ENCODE data around the gene RAF1.

The RAF1 gene

GRCh38 chr3:12612514-12613226, 51.2 kb downstream of the RAF1 start:
- no peak overlapping the region for H3K4me3 ChIP-seq
- H3K27ac ChIP-seq, result no peak overlapping the region
- DNase-seq (ENCODE audit: low spot score), result no peak
- no peak for TF ChIP-seq CTCF (IDR thresholded peaks at IDR 0.05)

- H3K4me3 ChIP-seq, result no peak overlapping the region
- no peak overlapping the region for H3K27ac ChIP-seq
- no peak for DNase-seq (ENCODE audit: low spot score)
- TF ChIP-seq CTCF (IDR thresholded peaks at IDR 0.05), result no peak
These were observed 52.8 kb downstream of the RAF1 start for GRCh38 chr3:12611117-12611516.

GRCh38 chr3:12608376-12608775, 55.5 kb downstream of the RAF1 start:
- no peak for TF ChIP-seq CTCF (IDR thresholded peaks at IDR 0.05)
- Histone ChIP-seq H3K27ac (no peak overlapping the region), H3K4me3 (no peak overlapping the region)
- DNase-seq (ENCODE audit: low spot score), result no peak

- no peak for DNase-seq (ENCODE audit: low spot score)
- H3K27ac ChIP-seq, result no peak overlapping the region
- no peak overlapping the region for H3K4me3 ChIP-seq
- no peak for TF ChIP-seq CTCF (IDR thresholded peaks at IDR 0.05)
These were observed 59.9 kb downstream of the RAF1 start for GRCh38 chr3:12603969-12604368.

- Histone ChIP-seq H3K27ac (no peak overlapping the region), H3K4me3 (no peak overlapping the region)
- no peak for TF ChIP-seq CTCF (IDR thresholded peaks at IDR 0.05)
- DNase-seq (ENCODE audit: low spot score), result no peak
These were observed 62.8 kb downstream of the RAF1 start for GRCh38 chr3:12601072-12601471.

- peak overlapping the region in 1 of 2 donors; percentile 55 for H3K27ac ChIP-seq
- TF ChIP-seq CTCF (IDR thresholded peaks at IDR 0.05), result no peak
- no peak for DNase-seq (ENCODE audit: low spot score)
- no peak overlapping the region for H3K4me3 ChIP-seq
These were observed 65.0 kb downstream of the RAF1 start for GRCh38 chr3:12598890-12599289.

GRCh38 chr3:12593473-12593872, 70.4 kb downstream of the RAF1 start:
- no peak for DNase-seq (ENCODE audit: low spot score)
- no peak for TF ChIP-seq CTCF (IDR thresholded peaks at IDR 0.05)
- Histone ChIP-seq H3K27ac (no peak overlapping the region), H3K4me3 (no peak overlapping the region)
